ENCODE data around the gene TP53.

Gene TP53

GRCh38 chr17:7687072-7687907 is at the start of gene TP53:
Gene TP53 (minus strand): TSS chr17:7687490. CDS start chr17:7676594, 10,896 bp downstream.
- peak; percentile 78 to 86 for DNase-seq

GRCh38 chr17:7732981-7733539 is 45.8 kb upstream of the TP53 start:
- DNase-seq = no peak

GRCh38 chr17:7729816-7730215 is 42.5 kb upstream of the TP53 start:
- peak in 1 of 2 experiments; percentile 8 for DNase-seq

- no peak for DNase-seq
Observed at GRCh38 chr17:7727886-7728285, 40.6 kb upstream of the TP53 start.

GRCh38 chr17:7721612-7722011 is 34.3 kb upstream of the TP53 start:
- DNase-seq = no peak

GRCh38 chr17:7720125-7720524 is 32.8 kb upstream of the TP53 start:
- DNase-seq = peak; percentile 51 to 64

- DNase-seq = no peak
Observed at GRCh38 chr17:7719661-7720060, 32.4 kb upstream of the TP53 start.

GRCh38 chr17:7717756-7718350 is 30.6 kb upstream of the TP53 start:
- DNase-seq = no peak

GRCh38 chr17:7716901-7717755 is 29.8 kb upstream of the TP53 start, which contains the start of gene DNAH2:
Gene DNAH2 (plus strand): TSS chr17:7717744. CDS start chr17:7719735, 1,991 bp downstream.
- DNase-seq = peak; percentile 82 to 86

- no peak for DNase-seq
Observed at GRCh38 chr17:7715936-7716886, 28.9 kb upstream of the TP53 start.

GRCh38 chr17:7714721-7715594 is 27.7 kb upstream of the TP53 start:
- no peak for DNase-seq

GRCh38 chr17:7713782-7714181 is 26.5 kb upstream of the TP53 start:
- no peak for DNase-seq

- no peak for DNase-seq
Observed at GRCh38 chr17:7712111-7712771, 25.0 kb upstream of the TP53 start.

- DNase-seq = no peak
Observed at GRCh38 chr17:7711051-7711755, 23.9 kb upstream of the TP53 start.

- DNase-seq = no peak
Observed at GRCh38 chr17:7710301-7710700, 23.0 kb upstream of the TP53 start.

GRCh38 chr17:7709031-7709430 is 21.7 kb upstream of the TP53 start:
- DNase-seq = no peak

- no peak for DNase-seq
Observed at GRCh38 chr17:7707858-7708750, 20.8 kb upstream of the TP53 start.

GRCh38 chr17:7707446-7707845 is 20.2 kb upstream of the TP53 start:
- DNase-seq = no peak
